ENCODE measurements around the gene ALDH7A1.

ALDH7A1 gene

GRCh38 chr5:126514558-126515141 is 80.4 kb downstream of the ALDH7A1 start:
- Histone ChIP-seq H3K36me3 (ENCODE audit: insufficient read depth, low read length) (no peaks in the 10 kb centered on the region), H3K9ac (ENCODE audit: low read depth, low read length) (no peak overlapping the region), H3K4me2 (ENCODE audit: low read length) (no peak overlapping the region), H3K4me1 (ENCODE audit: control insufficient read depth, insufficient read depth, low read length) (peaks cover 11% of the 10 kb centered on the region), H3K9me3 (replicated peaks; ENCODE audit: low read length) (no peaks in the 10 kb centered on the region), H3K4me3 (ENCODE audit: low read length) (no peak overlapping the region), H3K27me3 (ENCODE audit: control insufficient read depth, insufficient read depth, low read length) (no peaks in the 10 kb centered on the region)

- Histone ChIP-seq H3K27me3 (ENCODE audit: control insufficient read depth, insufficient read depth, low read length) (no peaks in the 10 kb centered on the region), H3K4me2 (ENCODE audit: low read length) (no peak overlapping the region), H3K9me3 (replicated peaks; ENCODE audit: low read length) (no peaks in the 10 kb centered on the region), H3K4me3 (ENCODE audit: low read length) (no peak overlapping the region), H3K4me1 (ENCODE audit: control insufficient read depth, insufficient read depth, low read length) (peaks cover 15% of the 10 kb centered on the region), H3K36me3 (ENCODE audit: insufficient read depth, low read length) (no peaks in the 10 kb centered on the region), H3K9ac (ENCODE audit: low read depth, low read length) (no peak overlapping the region)
Observed at GRCh38 chr5:126514131-126514557, 80.9 kb downstream of the ALDH7A1 start.

GRCh38 chr5:126513703-126514102 is 81.3 kb downstream of the ALDH7A1 start:
- H3K4me3 ChIP-seq (ENCODE audit: low read length), result no peak overlapping the region
- H3K9me3 ChIP-seq (replicated peaks; ENCODE audit: low read length), result no peaks in the 10 kb centered on the region
- H3K27me3 ChIP-seq (ENCODE audit: control insufficient read depth, insufficient read depth, low read length), result no peaks in the 10 kb centered on the region
- H3K4me2 ChIP-seq (ENCODE audit: low read length), result no peak overlapping the region
- H3K4me1 ChIP-seq (ENCODE audit: control insufficient read depth, insufficient read depth, low read length), result peaks cover 19% of the 10 kb centered on the region
- H3K9ac ChIP-seq (ENCODE audit: low read depth, low read length), result no peak overlapping the region
- no peaks in the 10 kb centered on the region for H3K36me3 ChIP-seq (ENCODE audit: insufficient read depth, low read length)

- Histone ChIP-seq H3K4me2 (ENCODE audit: low read length) (no peak overlapping the region), H3K4me3 (ENCODE audit: low read length) (no peak overlapping the region), H3K27me3 (ENCODE audit: control insufficient read depth, insufficient read depth, low read length) (no peaks in the 10 kb centered on the region), H3K4me1 (ENCODE audit: control insufficient read depth, insufficient read depth, low read length) (peaks cover 23% of the 10 kb centered on the region), H3K9ac (ENCODE audit: low read depth, low read length) (no peak overlapping the region), H3K36me3 (ENCODE audit: insufficient read depth, low read length) (no peaks in the 10 kb centered on the region), H3K9me3 (replicated peaks; ENCODE audit: low read length) (no peaks in the 10 kb centered on the region)
Observed at GRCh38 chr5:126513302-126513701, 81.7 kb downstream of the ALDH7A1 start.

- no peak overlapping the region for H3K4me2 ChIP-seq (ENCODE audit: low read length)
- H3K27me3 ChIP-seq (ENCODE audit: control insufficient read depth, insufficient read depth, low read length), result no peaks in the 10 kb centered on the region
- H3K9ac ChIP-seq (ENCODE audit: low read depth, low read length), result no peak overlapping the region
- H3K4me3 ChIP-seq (ENCODE audit: low read length), result no peak overlapping the region
- H3K4me1 ChIP-seq (ENCODE audit: control insufficient read depth, insufficient read depth, low read length), result peaks cover 23% of the 10 kb centered on the region
- no peaks in the 10 kb centered on the region for H3K36me3 ChIP-seq (ENCODE audit: insufficient read depth, low read length)
- H3K9me3 ChIP-seq (replicated peaks; ENCODE audit: low read length), result no peaks in the 10 kb centered on the region
Observed at GRCh38 chr5:126512451-126512850, 82.6 kb downstream of the ALDH7A1 start.

GRCh38 chr5:126511961-126512360 is 83.1 kb downstream of the ALDH7A1 start:
- no peaks in the 10 kb centered on the region for H3K9me3 ChIP-seq (replicated peaks; ENCODE audit: low read length)
- no peaks in the 10 kb centered on the region for H3K36me3 ChIP-seq (ENCODE audit: insufficient read depth, low read length)
- H3K4me1 ChIP-seq (ENCODE audit: control insufficient read depth, insufficient read depth, low read length), result peaks cover 23% of the 10 kb centered on the region
- H3K27me3 ChIP-seq (ENCODE audit: control insufficient read depth, insufficient read depth, low read length), result no peaks in the 10 kb centered on the region
- H3K9ac ChIP-seq (ENCODE audit: low read depth, low read length), result no peak overlapping the region
- no peak overlapping the region for H3K4me3 ChIP-seq (ENCODE audit: low read length)
- H3K4me2 ChIP-seq (ENCODE audit: low read length), result no peak overlapping the region

GRCh38 chr5:126509339-126509738 is 85.7 kb downstream of the ALDH7A1 start:
- H3K4me3 ChIP-seq (ENCODE audit: low read length), result no peak overlapping the region
- H3K9ac ChIP-seq (ENCODE audit: low read depth, low read length), result peak overlapping the region; percentile 2
- peak overlapping the region; percentile 67 for H3K4me2 ChIP-seq (ENCODE audit: low read length)
- no peaks in the 10 kb centered on the region for H3K27me3 ChIP-seq (ENCODE audit: control insufficient read depth, insufficient read depth, low read length)
- H3K36me3 ChIP-seq (ENCODE audit: insufficient read depth, low read length), result no peaks in the 10 kb centered on the region
- H3K4me1 ChIP-seq (ENCODE audit: control insufficient read depth, insufficient read depth, low read length), result peaks cover 15% of the 10 kb centered on the region
- no peaks in the 10 kb centered on the region for H3K9me3 ChIP-seq (replicated peaks; ENCODE audit: low read length)

GRCh38 chr5:126508962-126509279 is 86.1 kb downstream of the ALDH7A1 start:
- Histone ChIP-seq H3K4me2 (ENCODE audit: low read length) (peak overlapping the region; percentile 67), H3K9ac (ENCODE audit: low read depth, low read length) (peak overlapping the region; percentile 61), H3K4me1 (ENCODE audit: control insufficient read depth, insufficient read depth, low read length) (peaks cover 19% of the 10 kb centered on the region), H3K9me3 (replicated peaks; ENCODE audit: low read length) (no peaks in the 10 kb centered on the region), H3K27me3 (ENCODE audit: control insufficient read depth, insufficient read depth, low read length) (no peaks in the 10 kb centered on the region), H3K4me3 (ENCODE audit: low read length) (peak overlapping the region; percentile 14), H3K36me3 (ENCODE audit: insufficient read depth, low read length) (no peaks in the 10 kb centered on the region)

- H3K9me3 ChIP-seq (replicated peaks; ENCODE audit: low read length), result no peaks in the 10 kb centered on the region
- no peaks in the 10 kb centered on the region for H3K36me3 ChIP-seq (ENCODE audit: insufficient read depth, low read length)
- H3K27me3 ChIP-seq (ENCODE audit: control insufficient read depth, insufficient read depth, low read length), result no peaks in the 10 kb centered on the region
- H3K9ac ChIP-seq (ENCODE audit: low read depth, low read length), result peak overlapping the region; percentile 61
- peaks cover 24% of the 10 kb centered on the region for H3K4me1 ChIP-seq (ENCODE audit: control insufficient read depth, insufficient read depth, low read length)
- peak overlapping the region; percentile 67 for H3K4me2 ChIP-seq (ENCODE audit: low read length)
- peak overlapping the region; percentile 14 for H3K4me3 ChIP-seq (ENCODE audit: low read length)
Observed at GRCh38 chr5:126508251-126508961, 86.6 kb downstream of the ALDH7A1 start.

- Histone ChIP-seq H3K9me3 (replicated peaks; ENCODE audit: low read length) (no peaks in the 10 kb centered on the region), H3K9ac (ENCODE audit: low read depth, low read length) (no peak overlapping the region), H3K4me2 (ENCODE audit: low read length) (no peak overlapping the region), H3K36me3 (ENCODE audit: insufficient read depth, low read length) (no peaks in the 10 kb centered on the region), H3K27me3 (ENCODE audit: control insufficient read depth, insufficient read depth, low read length) (no peaks in the 10 kb centered on the region), H3K4me1 (ENCODE audit: control insufficient read depth, insufficient read depth, low read length) (peaks cover 26% of the 10 kb centered on the region), H3K4me3 (ENCODE audit: low read length) (no peak overlapping the region)
Observed at GRCh38 chr5:126506079-126506478, 88.9 kb downstream of the ALDH7A1 start.

GRCh38 chr5:126503602-126504104 is 91.4 kb downstream of the ALDH7A1 start:
- peak overlapping the region; percentile 2 for H3K9ac ChIP-seq (ENCODE audit: low read depth, low read length)
- no peaks in the 10 kb centered on the region for H3K9me3 ChIP-seq (replicated peaks; ENCODE audit: low read length)
- no peaks in the 10 kb centered on the region for H3K27me3 ChIP-seq (ENCODE audit: control insufficient read depth, insufficient read depth, low read length)
- H3K36me3 ChIP-seq (ENCODE audit: insufficient read depth, low read length), result no peaks in the 10 kb centered on the region
- peaks cover 14% of the 10 kb centered on the region for H3K4me1 ChIP-seq (ENCODE audit: control insufficient read depth, insufficient read depth, low read length)
- H3K4me2 ChIP-seq (ENCODE audit: low read length), result peak overlapping the region; percentile 52
- H3K4me3 ChIP-seq (ENCODE audit: low read length), result peak overlapping the region; percentile 23

GRCh38 chr5:126501448-126501847 is 93.6 kb downstream of the ALDH7A1 start:
- H3K27me3 ChIP-seq (ENCODE audit: control insufficient read depth, insufficient read depth, low read length), result no peaks in the 10 kb centered on the region
- H3K4me2 ChIP-seq (ENCODE audit: low read length), result no peak overlapping the region
- H3K9me3 ChIP-seq (replicated peaks; ENCODE audit: low read length), result no peaks in the 10 kb centered on the region
- H3K9ac ChIP-seq (ENCODE audit: low read depth, low read length), result no peak overlapping the region
- H3K4me3 ChIP-seq (ENCODE audit: low read length), result no peak overlapping the region
- H3K4me1 ChIP-seq (ENCODE audit: control insufficient read depth, insufficient read depth, low read length), result peaks cover 11% of the 10 kb centered on the region
- no peaks in the 10 kb centered on the region for H3K36me3 ChIP-seq (ENCODE audit: insufficient read depth, low read length)
